GM18867 (cell line): Measurements from ENCODE around the gene ARHGAP36.

Experiments used
- ATAC-seq: cut with Tn5 transposase; IDR thresholded peaks from one replicate; pipeline ENCODE4 v1.9.1; 2021; ENCODE audit warnings: mild to moderate bottlenecking, moderate library complexity; ENCODE audit not compliant: unreplicated experiment

Gene ARHGAP36, protein sequence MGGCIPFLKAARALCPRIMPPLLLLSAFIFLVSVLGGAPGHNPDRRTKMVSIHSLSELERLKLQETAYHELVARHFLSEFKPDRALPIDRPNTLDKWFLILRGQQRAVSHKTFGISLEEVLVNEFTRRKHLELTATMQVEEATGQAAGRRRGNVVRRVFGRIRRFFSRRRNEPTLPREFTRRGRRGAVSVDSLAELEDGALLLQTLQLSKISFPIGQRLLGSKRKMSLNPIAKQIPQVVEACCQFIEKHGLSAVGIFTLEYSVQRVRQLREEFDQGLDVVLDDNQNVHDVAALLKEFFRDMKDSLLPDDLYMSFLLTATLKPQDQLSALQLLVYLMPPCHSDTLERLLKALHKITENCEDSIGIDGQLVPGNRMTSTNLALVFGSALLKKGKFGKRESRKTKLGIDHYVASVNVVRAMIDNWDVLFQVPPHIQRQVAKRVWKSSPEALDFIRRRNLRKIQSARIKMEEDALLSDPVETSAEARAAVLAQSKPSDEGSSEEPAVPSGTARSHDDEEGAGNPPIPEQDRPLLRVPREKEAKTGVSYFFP

DNA sequence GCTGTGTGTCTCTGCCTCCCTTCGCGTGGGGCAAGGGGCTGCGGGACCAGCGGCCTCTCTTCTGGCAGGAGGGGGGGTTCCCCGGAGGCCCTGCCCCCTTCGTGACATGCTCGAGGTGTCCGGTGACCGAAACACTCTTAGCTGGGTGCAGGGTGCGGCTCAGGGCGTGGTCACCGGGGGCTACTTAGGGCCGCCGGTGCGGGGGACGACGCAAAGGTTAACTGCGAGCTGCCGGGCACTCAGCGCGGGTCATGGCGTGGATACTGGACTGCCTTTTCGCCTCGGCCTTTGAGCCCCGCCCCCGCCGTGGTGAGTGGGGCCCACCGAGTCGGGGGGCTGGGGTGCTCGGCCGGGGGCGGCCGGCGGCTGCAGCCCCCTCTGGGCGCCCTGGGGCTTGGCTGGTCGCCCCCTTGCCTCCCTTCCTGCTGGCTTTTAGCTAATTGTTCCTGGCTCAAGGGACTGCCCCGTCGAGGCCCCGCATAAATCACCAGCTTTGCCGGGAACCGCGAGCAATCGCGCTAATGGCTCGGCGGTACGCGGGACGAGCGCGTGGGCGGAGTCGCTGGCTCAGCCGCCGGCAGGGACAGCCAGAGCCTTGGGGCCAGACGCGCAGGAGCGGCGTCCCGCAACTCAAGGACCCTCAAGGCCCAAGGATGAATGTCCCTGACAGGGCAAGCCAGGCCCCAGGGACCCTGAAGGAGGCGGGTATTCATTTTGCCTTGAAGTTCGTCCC lies at the start of gene ARHGAP36:
Gene ARHGAP36, plus strand, starts transcription at position 211 of the 733 bp plus-strand sequence. CDS start 23,320 bp downstream, outside the sequence.
- no peak for ATAC-seq

DNA sequence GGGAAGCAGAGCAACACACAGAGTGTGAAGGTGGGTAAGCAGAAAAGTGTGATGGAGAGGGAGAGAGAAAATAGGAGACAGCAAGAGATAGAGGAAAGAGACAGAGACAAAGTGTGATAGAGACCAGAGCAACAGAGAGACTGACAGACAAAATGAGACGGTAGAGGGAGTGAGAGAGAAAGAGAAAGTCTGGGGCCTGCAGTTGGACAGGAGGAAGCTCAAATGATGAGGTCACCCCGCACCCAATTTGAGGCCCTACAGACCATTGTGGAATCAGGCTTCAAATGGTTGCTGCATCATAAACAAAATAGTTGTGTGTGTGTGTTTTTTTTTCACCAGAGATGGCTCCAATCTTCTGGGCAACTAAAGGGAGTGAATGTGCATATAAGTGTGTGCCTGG lies 48.0 kb upstream of the ARHGAP36 start:
- no peak for ATAC-seq

DNA sequence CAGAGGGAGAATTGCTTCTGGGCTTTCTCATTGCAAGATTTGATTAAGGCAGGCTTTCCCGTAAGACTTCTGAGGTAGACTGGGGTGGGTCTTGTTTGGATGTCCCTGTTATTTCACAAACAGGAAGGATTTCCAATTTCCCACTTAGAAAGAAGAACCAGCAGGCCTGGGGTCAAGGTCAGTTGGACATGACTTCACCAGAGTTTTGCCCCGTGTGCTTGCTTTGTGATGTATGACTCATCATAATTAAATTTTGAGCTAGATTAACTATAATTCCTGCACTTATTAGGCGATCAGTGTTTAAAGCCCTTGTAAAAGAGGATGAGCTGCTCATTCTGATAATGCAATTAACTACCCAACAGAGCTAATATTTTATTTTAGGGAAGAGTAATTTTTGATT lies 32.8 kb upstream of the ARHGAP36 start:
- ATAC-seq: no peak

DNA sequence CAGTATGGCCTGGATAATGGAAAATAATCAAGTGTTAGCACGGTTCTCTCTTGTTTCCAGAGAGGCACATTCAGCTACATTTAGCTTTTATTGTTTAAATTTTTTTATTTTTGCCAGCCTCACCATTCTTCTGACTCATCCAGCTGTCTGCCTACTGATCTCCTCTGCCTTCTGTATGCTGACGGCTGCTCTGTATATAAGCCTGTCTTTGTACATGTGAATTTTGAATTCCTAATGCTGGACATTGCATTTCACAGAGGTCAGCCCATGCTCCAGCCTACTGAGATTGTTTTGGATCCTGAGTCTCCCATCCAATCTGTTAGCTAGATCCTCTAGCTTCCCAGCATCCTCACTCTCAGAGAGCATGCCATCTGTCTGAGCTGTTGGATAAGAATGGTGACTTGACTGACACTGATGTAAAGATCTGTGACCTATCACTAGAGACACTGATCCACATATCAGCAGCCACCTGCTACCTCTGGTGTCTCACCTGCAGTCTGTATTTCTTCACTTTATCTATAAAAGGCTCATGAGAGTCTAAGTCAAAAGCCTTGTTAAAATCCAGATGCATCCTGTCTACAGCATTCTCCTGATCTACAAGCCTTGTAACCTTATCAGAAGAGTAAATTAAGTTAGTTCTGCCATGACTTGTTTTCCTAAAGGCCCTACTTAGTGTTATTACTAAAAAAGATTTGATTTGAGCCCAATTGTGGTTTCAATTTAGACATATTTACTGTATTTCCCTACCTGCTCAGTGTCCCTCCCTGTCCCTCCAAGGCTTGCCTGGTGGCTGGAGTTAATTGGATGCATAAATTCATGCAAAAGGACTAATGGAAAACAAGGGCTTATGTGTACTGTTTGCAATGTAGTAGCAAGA lies 25.6 kb upstream of the ARHGAP36 start:
- no peak for ATAC-seq

DNA sequence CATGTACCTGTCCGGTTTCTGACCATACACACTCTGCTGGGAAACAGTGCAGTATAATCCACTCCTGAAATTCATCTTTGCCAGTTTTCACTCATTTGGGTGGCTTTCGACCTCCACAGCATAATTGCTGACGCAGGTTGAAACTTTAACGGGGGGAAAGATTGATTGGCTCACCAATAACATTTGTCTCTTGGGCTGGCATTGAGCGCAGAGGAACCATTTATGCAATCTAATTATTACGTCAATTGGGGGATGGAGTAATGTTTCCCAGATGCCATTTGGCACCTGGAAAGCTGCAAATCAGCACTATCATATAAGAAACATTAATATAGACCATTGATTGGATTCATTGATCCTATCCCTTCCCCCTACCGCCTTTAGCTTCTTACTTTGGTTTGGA lies 24.1 kb upstream of the ARHGAP36 start:
- no peak for ATAC-seq

DNA sequence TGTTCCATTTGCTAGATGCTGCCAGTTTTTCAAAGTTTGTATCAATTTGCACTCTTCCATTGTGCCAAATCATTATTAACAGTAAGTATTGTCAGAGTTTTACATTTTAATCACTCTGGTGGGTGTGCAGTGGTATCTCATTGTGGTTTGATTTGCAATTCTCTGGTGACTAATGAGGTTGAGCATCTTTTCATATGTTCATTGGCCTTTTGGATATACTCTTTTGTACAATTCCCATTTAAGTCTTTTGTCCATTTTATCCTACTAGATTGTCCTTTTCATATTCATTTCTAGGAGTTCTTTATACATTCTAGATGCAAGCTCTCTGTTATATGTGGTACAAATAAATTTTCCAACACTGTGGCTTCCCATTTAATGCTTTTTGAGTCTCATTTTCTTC lies 17.4 kb upstream of the ARHGAP36 start:
- ATAC-seq: no peak

DNA sequence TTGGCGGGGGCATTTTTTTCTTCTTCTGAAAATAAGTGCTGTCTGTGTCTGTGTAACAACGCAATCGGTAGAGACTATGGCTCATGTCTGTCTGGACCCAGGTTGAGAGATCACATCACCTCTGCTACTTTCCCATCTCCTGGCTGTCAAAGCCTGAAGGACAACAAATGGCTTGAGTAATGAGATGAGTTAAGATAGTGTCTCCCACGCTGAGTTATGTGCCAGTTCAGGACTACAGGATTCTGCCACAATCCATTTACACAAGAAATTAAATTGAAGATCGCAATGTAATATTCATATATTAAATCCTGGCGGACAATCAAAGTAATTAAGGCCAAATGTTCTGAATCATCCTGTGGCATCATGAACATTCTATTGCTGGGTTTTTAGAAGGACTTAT lies 16.5 kb upstream of the ARHGAP36 start:
- ATAC-seq: no peak

DNA sequence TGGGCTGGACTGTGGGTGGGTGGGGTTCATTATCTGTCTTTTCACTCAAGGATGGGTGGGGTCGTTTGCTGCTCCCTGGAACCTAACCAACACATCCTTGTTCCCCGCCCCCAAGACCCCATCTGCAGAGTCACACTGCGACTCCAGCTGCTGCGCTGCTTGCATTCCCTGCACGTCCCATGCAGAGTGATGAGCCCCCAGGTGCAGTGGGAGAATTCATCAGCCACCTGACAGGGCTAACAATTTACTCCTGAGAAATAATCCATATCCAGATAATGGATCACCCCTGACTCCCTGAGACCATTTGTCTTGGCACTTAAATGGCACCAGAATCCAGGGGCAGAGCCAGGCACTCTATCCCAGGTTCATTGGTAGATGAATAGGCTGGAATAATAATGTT lies 12.4 kb upstream of the ARHGAP36 start:
- no peak for ATAC-seq

DNA sequence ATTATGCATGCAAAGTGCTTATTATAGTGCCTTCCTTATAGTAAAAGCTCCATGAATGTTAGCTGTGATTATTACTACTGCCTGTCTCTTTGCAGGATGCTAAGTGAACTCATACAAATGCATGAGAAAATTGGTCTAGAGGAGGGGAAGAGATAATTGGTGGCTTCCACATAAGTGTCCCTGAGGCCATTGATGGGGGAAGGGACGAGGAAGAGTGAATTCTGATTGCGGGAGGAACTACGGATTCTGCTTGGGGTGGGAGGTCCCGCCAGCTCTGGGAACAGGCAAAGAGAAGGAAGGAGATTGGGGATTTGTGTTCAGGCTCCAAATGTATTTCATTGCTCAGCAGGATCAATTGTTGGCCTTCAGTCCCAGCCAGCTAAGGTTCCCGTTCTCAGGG lies 11.6 kb upstream of the ARHGAP36 start:
- no peak for ATAC-seq

DNA sequence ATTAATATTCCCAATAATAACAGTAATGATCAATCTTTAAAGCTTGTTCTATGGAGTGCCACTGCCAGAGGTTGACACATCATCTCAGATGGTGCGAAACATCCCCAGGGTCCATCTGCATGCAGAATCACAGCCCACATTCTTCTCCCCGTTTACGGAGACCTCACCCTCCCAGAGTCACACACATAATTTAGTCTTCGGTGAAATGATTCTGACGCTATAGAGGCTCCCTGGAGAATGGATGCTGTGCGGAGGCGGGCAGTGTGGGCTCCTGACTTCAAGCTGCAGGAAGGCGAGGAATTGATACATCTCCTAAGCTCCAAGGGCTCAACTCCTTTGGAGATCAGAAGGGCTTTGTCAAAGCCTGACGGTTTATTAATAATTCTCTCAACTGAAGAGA lies 11.0 kb upstream of the ARHGAP36 start:
- no peak for ATAC-seq

DNA sequence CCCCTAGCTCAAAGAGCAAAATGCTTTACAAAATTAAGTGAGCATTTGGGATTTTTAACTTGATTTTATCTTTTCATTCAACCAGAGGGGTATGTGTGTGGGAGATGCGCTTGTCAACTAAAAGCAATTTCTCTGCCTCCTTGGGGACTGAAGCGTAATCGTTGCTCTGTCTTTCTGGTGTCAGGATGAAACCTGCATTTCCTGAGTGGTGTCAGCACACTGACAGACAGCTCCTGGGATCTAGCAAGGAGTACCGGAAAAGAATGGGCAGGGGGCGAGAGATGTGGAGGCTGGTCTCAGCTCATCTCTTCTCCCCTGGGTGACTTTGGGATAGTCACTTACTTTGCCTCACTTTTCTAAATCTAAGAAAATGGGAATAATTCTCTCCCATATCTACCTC lies 5.1 kb upstream of the ARHGAP36 start:
- ATAC-seq: no peak

DNA sequence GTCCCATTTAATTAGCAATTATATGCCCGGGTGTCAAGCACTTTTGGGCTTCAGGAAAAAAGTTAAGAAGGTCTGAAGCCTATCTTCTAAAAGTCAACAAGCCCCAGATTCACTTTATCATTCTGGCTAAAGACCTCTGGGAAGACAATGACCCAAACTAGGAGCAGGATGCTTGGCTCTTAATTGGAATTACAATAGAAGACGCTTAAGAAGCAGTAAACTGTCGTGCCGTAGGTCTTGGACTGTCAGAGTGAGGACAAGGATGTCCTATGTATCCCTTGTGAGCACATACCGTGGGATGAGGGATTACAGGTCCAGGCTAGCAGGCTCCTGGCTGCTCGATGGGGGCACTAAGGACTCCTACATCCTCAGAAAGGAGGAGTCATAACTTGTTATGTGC lies 3.2 kb upstream of the ARHGAP36 start:
- ATAC-seq: no peak

DNA sequence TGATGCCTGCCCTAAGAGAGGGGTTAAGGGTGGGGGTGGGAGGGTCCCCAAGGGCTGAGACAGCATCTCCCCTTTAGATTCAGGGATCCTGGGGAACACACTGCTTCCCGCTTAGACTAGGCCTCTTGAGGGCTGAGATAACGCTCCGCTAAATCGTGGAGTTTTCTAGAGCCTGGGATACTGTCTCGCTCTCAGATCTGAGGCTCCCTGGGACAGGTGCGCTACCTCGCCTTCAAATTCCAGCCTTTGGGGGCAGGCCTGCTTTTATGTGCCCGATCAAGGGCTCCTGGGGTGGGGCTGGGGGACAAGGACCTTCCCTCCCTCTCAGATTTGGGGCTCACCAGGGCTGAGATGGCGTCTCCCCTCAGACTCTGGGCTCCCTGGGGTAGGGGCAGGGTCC lies 440 bp upstream of the ARHGAP36 start:
- no peak for ATAC-seq

DNA sequence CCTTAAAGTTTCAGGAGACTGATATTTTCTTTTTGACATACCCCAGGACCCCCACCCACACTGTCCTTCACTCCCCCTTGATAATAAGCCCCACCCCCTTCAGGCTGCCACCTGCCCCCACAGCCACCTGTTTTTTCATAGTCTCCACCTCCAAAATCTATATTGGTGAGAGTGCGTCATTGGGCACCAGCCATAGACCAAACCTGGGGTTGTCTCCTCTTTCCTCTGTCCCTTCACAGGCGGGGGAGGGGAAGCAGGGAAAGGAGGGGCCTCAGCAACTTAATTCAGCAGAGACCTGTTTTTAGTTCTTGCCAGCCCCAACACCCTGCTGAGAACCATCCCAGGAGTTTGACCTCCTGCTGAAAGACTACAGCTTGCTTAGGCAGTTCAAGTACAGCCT lies 1.1 kb downstream of the ARHGAP36 start:
- no peak for ATAC-seq

DNA sequence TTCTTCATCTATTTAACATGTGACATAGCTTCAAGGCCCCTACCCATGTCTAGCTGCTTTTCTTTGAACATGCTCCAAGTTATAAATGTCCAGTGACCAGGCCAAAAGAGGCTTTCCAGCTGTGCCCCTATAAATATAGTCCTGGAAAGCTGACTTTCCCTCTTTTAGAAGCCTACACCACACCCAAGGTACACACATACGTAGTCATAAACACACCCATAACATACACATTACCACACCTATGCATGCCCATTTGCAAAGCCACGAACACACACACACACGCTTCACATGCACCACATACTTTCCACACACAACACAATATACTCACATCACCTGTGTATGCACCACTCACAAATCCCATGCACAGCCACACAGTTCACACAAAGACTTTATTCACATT lies 2.0 kb downstream of the ARHGAP36 start:
- ATAC-seq: no peak

DNA sequence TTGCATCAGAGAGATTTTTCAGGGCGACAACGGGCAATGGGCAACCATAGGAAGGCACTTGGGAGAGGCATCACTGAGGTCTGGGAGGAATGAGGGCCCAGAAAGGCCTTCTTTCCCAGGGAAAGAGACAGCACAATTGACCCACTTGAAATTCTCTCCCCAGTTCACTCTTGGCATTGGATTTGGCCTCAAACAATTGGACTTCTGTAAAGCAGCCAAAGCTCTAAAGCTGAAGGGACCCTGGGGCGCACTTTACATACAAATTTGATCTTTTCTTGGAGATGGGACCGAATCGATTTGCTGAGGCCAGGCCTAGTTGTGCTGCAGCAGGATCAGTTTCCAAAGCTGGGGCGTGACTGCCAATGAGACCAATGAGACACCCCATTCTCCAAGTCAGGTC lies 3.2 kb downstream of the ARHGAP36 start:
- no peak for ATAC-seq

DNA sequence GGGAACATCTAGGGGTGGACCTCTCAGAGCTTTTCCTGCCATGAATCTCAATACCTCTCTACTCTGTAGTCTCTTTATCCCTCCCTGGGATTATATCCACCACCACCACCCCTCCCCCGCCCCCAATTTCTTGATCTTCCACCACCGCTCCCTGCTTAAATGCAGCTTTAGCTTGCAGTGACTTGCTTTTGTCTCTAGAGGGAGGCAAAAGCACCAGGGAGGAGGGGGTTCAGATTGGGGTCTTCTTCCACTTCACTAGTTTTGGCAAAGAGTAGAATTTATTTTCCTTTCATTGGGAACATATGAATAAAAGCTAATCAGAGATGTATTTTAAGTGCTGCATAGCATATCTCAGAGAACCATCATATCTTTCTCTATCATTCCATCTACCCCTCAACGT lies 5.5 kb downstream of the ARHGAP36 start:
- ATAC-seq: no peak

DNA sequence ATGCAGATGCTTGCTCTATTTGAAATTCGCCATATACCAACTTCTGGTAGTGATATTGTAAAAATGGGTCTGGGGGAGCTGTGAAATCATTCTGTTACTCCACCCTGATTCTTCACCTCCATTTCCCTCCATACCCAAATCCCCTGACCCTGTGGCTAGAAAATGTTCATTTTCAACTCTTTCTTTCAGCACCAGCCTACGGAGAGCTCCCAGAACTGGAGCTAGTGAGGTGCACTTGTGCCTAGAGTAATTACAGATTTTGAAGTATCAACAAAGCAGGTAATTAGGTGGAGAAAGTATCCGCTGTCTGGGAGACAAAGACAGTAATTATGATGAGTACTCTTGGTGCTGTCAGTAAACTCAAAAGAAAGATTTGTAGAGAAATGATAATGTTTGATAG lies 8.1 kb downstream of the ARHGAP36 start:
- ATAC-seq: no peak

DNA sequence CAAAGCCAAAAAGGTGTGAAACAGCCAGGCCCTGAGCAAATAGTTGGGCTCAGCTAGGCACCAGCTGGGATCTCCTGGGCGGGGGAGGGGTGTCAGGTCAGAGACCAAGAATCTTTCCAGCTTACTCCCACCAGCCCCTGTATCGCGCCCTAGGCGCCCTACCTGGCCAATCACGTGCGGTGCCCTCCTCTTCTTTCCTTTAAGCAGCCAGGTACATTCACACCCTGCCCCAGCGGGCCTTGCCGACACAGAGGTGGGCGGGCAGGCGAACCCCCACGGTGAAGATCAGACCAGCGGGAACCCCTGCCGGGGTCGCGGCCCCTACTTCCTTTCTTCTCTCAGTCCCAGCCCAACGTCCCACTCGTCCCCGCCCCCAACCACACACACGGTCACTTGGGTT lies 9.1 kb downstream of the ARHGAP36 start:
- ATAC-seq: no peak

DNA sequence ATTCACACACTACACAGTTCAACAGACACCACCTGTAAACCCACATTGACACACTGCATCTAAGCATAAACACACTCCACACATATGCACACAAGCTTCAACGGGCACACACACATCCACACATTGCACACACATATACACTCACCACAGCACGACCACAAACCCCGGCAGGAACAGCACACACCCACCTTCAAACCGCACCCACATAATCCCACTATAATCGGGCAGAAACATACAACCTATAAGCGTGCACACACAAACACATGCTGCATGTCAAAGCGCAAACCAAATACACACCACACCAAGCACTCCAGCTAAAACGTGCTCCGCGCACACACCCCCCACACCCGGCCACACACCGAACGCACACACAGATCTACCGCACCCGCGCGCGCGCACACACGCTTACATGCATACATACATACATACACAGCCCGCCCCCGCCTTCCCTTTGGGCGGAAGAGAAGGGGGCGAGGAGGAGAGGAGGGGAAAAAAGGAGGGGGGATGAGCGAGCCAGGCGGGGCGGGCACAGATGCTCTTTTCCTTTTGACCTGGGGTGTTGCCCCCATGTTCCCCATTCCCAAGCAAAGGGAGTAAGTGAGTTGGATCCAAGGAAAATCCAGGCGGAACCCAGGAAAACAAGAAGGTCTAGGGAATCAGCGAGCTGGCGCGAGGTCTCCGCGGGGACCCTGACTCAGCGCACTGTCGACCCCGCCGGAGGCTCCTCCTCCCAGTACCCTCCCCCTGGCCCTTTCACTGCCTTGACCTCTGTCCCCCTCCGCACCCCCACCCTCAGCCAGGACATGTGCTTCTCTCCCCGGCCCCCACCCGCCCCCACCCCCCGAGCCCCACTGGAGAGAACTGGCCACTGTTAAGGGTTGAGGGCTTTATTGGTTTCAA lies 9.9 kb downstream of the ARHGAP36 start:
- no peak for ATAC-seq
